ENCODE results near the gene CNGA4.

GRCh38 chr11:6270584-6271246 lies 31.8 kb downstream of the CNGA4 start:
- TF ChIP-seq, protein P1, sequence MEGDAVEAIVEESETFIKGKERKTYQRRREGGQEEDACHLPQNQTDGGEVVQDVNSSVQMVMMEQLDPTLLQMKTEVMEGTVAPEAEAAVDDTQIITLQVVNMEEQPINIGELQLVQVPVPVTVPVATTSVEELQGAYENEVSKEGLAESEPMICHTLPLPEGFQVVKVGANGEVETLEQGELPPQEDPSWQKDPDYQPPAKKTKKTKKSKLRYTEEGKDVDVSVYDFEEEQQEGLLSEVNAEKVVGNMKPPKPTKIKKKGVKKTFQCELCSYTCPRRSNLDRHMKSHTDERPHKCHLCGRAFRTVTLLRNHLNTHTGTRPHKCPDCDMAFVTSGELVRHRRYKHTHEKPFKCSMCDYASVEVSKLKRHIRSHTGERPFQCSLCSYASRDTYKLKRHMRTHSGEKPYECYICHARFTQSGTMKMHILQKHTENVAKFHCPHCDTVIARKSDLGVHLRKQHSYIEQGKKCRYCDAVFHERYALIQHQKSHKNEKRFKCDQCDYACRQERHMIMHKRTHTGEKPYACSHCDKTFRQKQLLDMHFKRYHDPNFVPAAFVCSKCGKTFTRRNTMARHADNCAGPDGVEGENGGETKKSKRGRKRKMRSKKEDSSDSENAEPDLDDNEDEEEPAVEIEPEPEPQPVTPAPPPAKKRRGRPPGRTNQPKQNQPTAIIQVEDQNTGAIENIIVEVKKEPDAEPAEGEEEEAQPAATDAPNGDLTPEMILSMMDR (IDR thresholded peaks at IDR 0.05; ENCODE audit: low read length) = no peak
- no peak for TF ChIP-seq EZH2 (IDR thresholded peaks at IDR 0.05; ENCODE audit: borderline replicate concordance, low read length)

Measured in OCI-LY1 (cell line).